Activated naive CD4-positive, alpha-beta T cell treated with anti-CD3 and anti-CD28 coated beads, Interleukin-2, amount 50 U/mL, for 72 hours (primary cell): ENCODE data around the gene RPS6KA5. TPM values are rescaled to one million over a fixed set of nuclear protein-coding genes. Genes with fewer than 3 reads are reported as not detected.

ENCODE experiments used
- ATAC-seq, 2 donors: fragments of 150-1000 bp; cut with Tn5 transposase; 2 replicates each; pipeline ENCODE4 v1.10.0; 2021; ENCODE audit warnings: mild to moderate bottlenecking in 2 of 2, moderate library complexity in 2 of 2
- DNase-seq, 2 donors: peaks; one replicate each; pipeline ENCODE4 v3.0.0; 2021 to 2022; ENCODE audit warnings: low spot score in 2 of 2
- H3K27ac Mint-ChIP-seq, 2 donors: one replicate each; pipeline ENCODE4 v1.8.0; 2022; ENCODE audit warnings: mild to moderate bottlenecking in 2 of 2, mixed read lengths in 2 of 2
- H3K36me3 Mint-ChIP-seq, 2 donors: one replicate each; pipeline ENCODE4 v1.8.0; 2022; ENCODE audit warnings: mixed read lengths in 2 of 2
- H3K9me3 Mint-ChIP-seq, 2 donors: one replicate each; pipeline ENCODE4 v1.8.0; 2022; ENCODE audit warnings: mixed read lengths in 2 of 2
- total RNA-seq, 2 donors: library from RNA; stranded (reverse); gene quantifications; one replicate each; pipeline ENCODE4 v1.2.3, GENCODE V29; 2022

The RPS6KA5 gene
- total RNA-seq, 2 donors from 2014 or later, result 15.7 to 17.7 TPM

GRCh38 chr14:90811641-90812040 is 248.8 kb downstream of the RPS6KA5 start:
- Mint-ChIP-seq H3K27ac (no peak overlapping the region), H3K9me3 (no peaks in the 10 kb centered on the region), H3K36me3 (no peaks in the 10 kb centered on the region)
- ATAC-seq, result no peak
- DNase-seq, result no peak

DNA sequence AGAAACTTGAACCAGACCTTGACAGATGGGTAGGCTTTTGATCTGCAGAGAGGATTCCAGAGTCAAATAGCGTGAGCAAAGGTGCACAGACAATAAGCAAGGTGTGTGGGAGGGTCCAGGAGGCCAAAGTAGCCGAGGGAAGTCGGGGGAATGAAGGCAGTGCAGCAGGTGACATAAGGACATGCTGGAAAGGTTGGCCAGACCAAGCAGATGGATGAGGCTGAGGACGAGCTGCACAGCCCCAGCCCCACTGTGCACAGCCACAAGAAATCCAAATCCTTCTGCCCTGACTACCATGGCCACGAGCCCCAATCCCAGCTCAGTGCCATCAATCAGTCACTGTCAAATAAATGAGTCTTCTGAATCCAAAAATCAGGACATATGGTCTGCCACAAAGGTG is 249.6 kb downstream of the RPS6KA5 start:
- Mint-ChIP-seq H3K9me3 (no peaks in the 10 kb centered on the region), H3K27ac (peak overlapping the region in 1 of 2 donors; percentile 41), H3K36me3 (no peaks in the 10 kb centered on the region)
- DNase-seq, result no peak
- no peak for ATAC-seq

DNA sequence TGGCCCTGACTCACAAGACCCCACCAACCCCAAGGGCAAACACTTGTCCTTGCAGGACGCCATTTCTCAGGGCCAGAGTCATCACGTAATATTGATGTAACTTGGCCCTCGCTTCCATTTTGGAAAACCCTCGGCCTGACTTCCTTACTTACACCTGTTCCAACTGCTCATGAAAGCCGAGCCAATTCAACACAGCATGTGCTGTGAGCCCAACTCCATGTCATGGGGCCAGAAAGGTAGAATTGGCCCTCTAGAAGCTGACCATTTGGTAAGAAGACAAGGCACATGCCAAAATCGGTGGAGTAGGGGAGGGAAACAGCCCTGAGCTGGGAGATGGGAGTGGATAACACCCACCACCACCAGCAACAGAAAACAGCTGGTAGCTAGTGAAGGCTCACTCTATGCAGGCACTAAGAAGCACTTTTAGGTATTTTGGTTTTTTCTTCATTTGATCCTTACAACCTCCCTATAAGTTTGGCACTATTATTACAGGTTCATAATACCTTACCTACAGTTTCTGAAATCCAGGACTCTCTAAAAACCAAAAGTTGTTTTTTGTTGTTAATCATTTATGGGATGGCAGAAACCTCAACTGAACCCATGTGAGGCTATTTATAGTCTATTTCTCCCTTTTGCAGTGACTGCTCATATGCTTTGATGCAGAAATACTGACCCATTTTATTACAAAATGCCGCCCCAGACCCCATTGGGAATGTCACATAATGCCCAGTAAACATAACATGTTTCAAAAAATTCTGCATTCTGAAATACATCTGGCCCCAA is 250.7 kb downstream of the RPS6KA5 start:
- Mint-ChIP-seq H3K9me3 (no peaks in the 10 kb centered on the region), H3K36me3 (no peaks in the 10 kb centered on the region), H3K27ac (no peak overlapping the region)
- ATAC-seq (no peak), DNase-seq (no peak)

DNA sequence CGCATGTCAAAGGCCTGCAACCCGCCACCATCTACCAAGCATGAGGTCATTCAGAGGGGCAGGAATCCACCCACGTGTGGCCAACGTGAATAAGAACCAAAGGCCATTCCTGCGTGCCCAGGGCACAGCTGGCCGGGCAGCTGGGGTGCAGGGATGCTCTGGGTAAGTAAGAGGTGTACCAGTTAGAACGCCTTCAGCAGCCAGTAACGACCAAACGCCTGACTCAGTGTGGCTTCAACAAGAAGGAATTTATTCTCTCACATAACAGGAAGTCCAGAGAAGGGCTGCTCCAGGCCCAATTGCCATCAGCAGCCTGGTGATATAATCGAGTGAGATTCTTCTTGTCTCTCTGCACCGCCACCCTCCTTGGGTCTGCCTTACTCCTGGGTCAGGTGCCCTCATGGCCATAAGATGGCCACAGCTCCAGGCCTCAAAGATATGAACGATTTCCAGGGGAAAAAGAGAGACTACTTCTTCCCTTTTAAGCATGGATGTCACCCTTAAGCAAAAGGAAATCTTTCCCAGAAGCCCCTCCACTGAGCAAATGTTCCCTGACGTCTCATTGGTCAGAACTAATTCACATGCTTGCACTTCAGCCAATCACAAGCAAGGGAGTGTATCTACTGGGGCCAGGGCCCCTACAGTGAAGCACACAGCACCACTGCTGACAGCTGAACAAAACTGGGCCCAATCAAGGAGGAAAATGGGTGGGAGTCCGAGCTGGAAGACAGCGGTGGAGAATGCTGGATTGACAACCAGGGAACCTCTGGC is 251.5 kb downstream of the RPS6KA5 start:
- Mint-ChIP-seq H3K9me3 (no peaks in the 10 kb centered on the region), H3K36me3 (no peaks in the 10 kb centered on the region), H3K27ac (no peak overlapping the region)
- ATAC-seq (no peak), DNase-seq (no peak)

GRCh38 chr14:90807060-90807459 is 253.4 kb downstream of the RPS6KA5 start:
- Mint-ChIP-seq H3K27ac (peak overlapping the region in 1 of 2 donors; percentile 10), H3K9me3 (no peaks in the 10 kb centered on the region), H3K36me3 (no peaks in the 10 kb centered on the region)
- no peak for DNase-seq
- ATAC-seq, result no peak

DNA sequence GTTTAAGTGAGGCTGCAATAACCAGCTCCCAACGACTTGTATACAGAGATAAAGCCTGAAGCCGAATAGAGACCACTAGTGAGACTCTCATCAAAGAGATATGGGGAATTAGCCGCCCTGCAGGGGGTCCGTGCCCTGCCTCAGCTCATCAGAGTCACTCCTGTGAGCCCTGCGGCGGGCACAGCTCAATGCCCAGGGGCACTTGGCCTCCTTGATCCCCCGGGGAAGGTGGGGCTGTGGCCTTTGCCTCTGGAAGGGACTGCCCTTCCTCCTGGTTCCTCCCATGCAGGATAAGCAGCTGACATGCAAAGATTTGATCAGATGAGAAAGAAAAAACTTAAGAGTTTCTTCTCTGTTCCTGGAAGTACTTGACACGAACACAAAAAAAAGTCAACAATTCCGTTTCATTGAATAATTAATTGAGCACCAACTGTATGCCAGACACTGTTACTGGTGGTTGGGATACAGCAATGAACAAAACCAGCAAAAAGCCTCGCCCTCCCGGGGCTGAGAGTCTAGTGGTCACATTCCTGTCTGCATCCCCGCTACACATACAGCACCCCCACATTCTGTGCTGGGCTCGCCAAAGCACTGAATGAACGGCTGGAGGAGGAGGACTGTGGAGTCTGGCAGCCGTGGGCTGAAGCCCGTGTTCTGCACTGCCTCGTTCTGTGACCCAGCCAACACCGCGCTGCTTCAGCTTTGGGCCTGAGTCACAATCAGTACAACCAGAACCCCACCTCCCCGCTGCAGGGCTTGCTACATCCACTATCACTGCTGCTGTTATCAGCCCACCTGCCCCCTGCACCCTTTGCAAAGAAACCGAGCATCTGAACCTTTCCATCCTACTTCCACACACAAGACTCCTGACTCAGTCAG is 254.5 kb downstream of the RPS6KA5 start:
- H3K36me3 Mint-ChIP-seq, result no peaks in the 10 kb centered on the region
- DNase-seq, result no peak
- ATAC-seq, result no peak
- H3K27ac Mint-ChIP-seq, result no peak overlapping the region
- peaks cover 0 to 5% of the 10 kb centered on the region in 2 donors for H3K9me3 Mint-ChIP-seq

DNA sequence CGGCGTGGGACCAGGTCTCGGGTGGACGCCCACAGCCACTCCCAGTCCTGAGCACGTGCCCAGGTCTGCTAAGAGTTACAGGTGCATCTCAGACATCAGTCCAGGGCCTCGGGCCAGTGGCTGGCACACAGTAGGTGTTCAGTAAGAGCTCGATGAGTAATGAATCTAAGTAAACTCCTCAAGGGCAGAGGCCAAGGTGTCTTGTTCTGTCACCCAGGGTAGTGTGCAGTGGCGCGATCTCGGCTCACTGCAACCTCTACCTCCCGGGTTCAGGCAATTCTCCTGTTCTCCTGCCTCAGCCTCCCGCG is 255.4 kb downstream of the RPS6KA5 start:
- no peak overlapping the region for H3K27ac Mint-ChIP-seq
- H3K9me3 Mint-ChIP-seq, result peaks cover 0 to 5% of the 10 kb centered on the region in 2 donors
- ATAC-seq, result no peak
- DNase-seq, result no peak
- H3K36me3 Mint-ChIP-seq, result no peaks in the 10 kb centered on the region

DNA sequence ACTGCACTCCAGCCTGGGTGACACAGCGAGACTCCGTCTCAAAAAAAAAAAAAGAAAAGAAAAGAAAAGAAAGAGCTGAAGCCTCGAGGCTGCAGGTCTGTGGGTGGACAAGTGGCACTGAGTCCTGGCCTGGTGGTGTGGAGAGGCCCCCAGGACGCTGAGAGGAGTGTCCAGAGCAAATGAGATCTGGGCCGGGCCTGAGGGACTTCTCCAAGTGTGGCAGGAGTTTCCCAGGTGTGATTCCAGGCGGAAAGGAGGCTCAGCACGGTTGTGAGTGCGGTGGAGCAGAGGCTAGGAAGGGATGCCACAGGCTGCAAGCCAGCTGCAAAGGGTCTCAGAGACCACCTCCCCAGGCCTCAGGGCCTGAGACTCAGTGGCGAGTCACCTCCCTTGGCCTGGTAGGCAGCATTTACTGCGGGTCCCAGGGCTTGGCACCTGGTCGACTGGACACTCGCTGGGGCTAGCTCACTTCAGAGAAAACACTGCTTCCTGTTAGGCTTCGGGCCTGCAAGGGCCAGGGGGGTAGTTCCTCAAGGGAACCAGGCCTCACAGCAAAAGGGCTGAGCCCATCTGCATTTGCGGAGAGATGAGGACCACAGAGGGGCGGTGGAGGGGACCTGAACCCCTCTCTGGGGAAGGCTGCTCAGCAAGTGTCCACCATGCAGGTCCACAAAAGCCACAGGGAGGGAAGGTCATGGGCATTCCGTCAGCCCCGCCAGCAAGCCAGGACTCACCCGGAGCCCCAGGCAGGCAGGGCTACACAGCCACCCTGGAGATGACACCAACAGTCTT is 256.0 kb downstream of the RPS6KA5 start:
- H3K36me3 Mint-ChIP-seq, result no peaks in the 10 kb centered on the region
- DNase-seq, result no peak
- ATAC-seq, result no peak
- peaks cover 0 to 5% of the 10 kb centered on the region in 2 donors for H3K9me3 Mint-ChIP-seq
- H3K27ac Mint-ChIP-seq, result no peak overlapping the region

DNA sequence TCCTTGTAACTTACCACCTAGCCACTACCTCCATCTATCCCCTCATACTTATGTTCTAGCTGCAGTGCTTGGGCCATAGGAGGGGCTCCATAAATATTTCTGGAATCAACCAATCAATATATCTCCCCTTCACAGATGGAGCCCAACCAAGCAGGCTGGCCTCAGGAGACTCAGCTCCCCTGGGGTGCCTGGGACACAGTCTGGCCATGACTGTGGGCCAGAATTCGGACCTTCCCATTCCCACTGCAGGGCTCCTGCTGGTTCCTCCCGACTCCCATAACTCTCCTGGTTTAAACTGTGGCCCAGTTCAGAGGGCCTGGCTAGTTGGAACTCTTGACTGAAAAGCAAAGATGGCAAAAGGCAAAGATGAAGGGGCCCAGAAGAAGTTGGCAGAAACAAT is 257.2 kb downstream of the RPS6KA5 start:
- DNase-seq (no peak), ATAC-seq (no peak)
- Mint-ChIP-seq H3K36me3 (no peaks in the 10 kb centered on the region), H3K27ac (no peak overlapping the region), H3K9me3 (peaks cover 0 to 5% of the 10 kb centered on the region in 2 donors)

- Mint-ChIP-seq H3K9me3 (peaks cover 0 to 5% of the 10 kb centered on the region in 2 donors), H3K36me3 (no peaks in the 10 kb centered on the region), H3K27ac (no peak overlapping the region)
- no peak for DNase-seq
- no peak for ATAC-seq
These were observed 261.0 kb downstream of the RPS6KA5 start for GRCh38 chr14:90799420-90799819.

DNA sequence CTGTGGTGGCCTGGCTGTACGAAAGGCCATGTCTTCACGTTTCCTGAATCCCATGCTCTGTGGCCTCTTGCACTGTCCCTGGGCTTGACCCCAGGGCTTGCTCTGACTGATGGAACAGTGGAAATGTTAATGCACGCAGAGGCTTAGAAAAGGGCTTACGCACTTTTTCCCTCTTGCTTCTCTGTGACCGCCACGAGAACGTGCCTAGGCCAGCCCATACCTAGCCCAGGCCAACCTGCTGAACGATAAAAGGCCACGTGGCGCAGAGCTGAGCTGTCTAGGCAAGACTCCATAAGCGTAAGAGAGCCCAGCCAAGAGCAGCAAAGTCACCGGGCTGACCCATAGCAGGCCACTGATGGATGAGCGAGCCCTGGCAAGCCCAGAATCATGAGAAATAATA is 262.5 kb downstream of the RPS6KA5 start:
- DNase-seq (no peak), ATAC-seq (no peak)
- Mint-ChIP-seq H3K9me3 (peaks cover 0 to 5% of the 10 kb centered on the region in 2 donors), H3K27ac (no peak overlapping the region), H3K36me3 (no peaks in the 10 kb centered on the region)

Other genes with a start within 250 kb of the RPS6KA5 start
- gene TTC7B, start 244.2 kb downstream of the RPS6KA5 start, total RNA-seq, result 1 to 10 TPM; 7.2 to 9.1 TPM
- gene DGLUCY, start 53.4 kb upstream of the RPS6KA5 start, total RNA-seq, result 10 to 100 TPM; 50.1 to 85.6 TPM
- gene GPR68, start 184.1 kb upstream of the RPS6KA5 start, total RNA-seq, result 10 to 100 TPM in 1 of 2 donors, 1 to 10 TPM in 1; 4.6 to 12.7 TPM